Measurements from ENCODE around the gene WDFY3. TPM values are rescaled to one million over a fixed set of nuclear protein-coding genes. Genes with fewer than 3 reads are reported as not detected.

The WDFY3 gene
- total and polyA plus RNA-seq, 2 of the 13 experiments (the other 11 are each of a cell fraction or from before 2014, with no cell fraction given) = 16.7 to 24.5 TPM

- in situ Hi-C loops (cut with HindIII; ENCODE audit: extremely low pct_ligation_motif_present, low pct_unique_long_range_greater_than_20kb) = no loop called here
- H3K27me3 ChIP-seq (ENCODE audit: control insufficient read depth in 1 of 2, insufficient read depth in 2 of 2, low read length in 2 of 2) = no peaks in the 10 kb centered on the region
- H3K4me2 ChIP-seq (ENCODE audit: low read depth, low read length) = no peak overlapping the region
- no peak overlapping the region for H3K27ac ChIP-seq (ENCODE audit: extremely low read length, insufficient read depth, low read length)
- ChIA-PET POLR2A (no interaction called here), CTCF (ENCODE audit: low intra/inter-chr PET ratio, low total read pairs) (no interaction called here)
- ATAC-seq (peak; percentile 43; the same call in 1 of the 3 replicates), FAIRE-seq (peak; percentile 18), DNase-seq (ENCODE audit: low spot score) (peak; percentile 44)
- H3K79me2 ChIP-seq (ENCODE audit: insufficient read depth, low read length) = no peaks in the 10 kb centered on the region
- H3K36me3 ChIP-seq (replicated peaks in 1 of 2; ENCODE audit: control insufficient read depth in 1 of 2, insufficient read depth in 2 of 2, low read length in 2 of 2) = no peaks in the 10 kb centered on the region
- peaks cover 9% of the 10 kb centered on the region; the same call in 1 of the 2 replicates for H3K4me1 ChIP-seq (ENCODE audit: insufficient read depth, low read length)
- H2AFZ ChIP-seq (ENCODE audit: low read length) = no peak overlapping the region
- intact Hi-C loops (cut with micrococcal nuclease; ENCODE audit: unreplicated experiment) = no loop called here
- no peaks in the 10 kb centered on the region for H3K9me3 ChIP-seq (ENCODE audit: low read length)
- no TSS peak for BruUV-seq (replicated peaks)
- H3K9ac ChIP-seq (ENCODE audit: insufficient read depth, low read depth, low read length) = no peak overlapping the region
- no peak overlapping the region for H3K4me3 ChIP-seq (replicated peaks in 1 of 3; ENCODE audit: insufficient read depth in 1 of 3, low read depth in 2 of 3, low read length in 3 of 3)
- no peaks in the 10 kb centered on the region for H4K20me1 ChIP-seq (ENCODE audit: insufficient read depth, low read length)
- TF ChIP-seq ETV5 (CRISPR knock-in tag; IDR thresholded peaks at IDR 0.05; ENCODE audit: borderline replicate concordance) (no peak), SNAPC5 (CRISPR knock-in tag; IDR thresholded peaks at IDR 0.05; ENCODE audit: borderline replicate concordance) (no peak), ARID5B (CRISPR knock-in tag; IDR thresholded peaks at IDR 0.05) (peak; percentile 31; the same call in 1 of the 2 replicates), CBFB (CRISPR knock-in tag; IDR thresholded peaks at IDR 0.05) (no peak), NCOA2 (CRISPR knock-in tag; IDR thresholded peaks at IDR 0.05) (peak; percentile 60; the same call in 1 of the 2 replicates), DDIT3 (CRISPR knock-in tag; IDR thresholded peaks at IDR 0.05) (no peak), TCF7 (IDR thresholded peaks at IDR 0.05; ENCODE audit: low read depth) (peak; percentile 42; the same call in 1 of the 2 replicates), ZNF879 (CRISPR knock-in tag; IDR thresholded peaks at IDR 0.05) (no peak), NFYC (CRISPR knock-in tag; IDR thresholded peaks at IDR 0.05) (no peak), HNRNPUL1 (IDR thresholded peaks at IDR 0.05; ENCODE audit: low read depth, low read length) (no peak), BCL6 (CRISPR knock-in tag; IDR thresholded peaks at IDR 0.05) (peak; percentile 51; the same call in 1 of the 2 replicates), SMAD3 (CRISPR knock-in tag; IDR thresholded peaks at IDR 0.05) (no peak), KAT8 (CRISPR knock-in tag; IDR thresholded peaks at IDR 0.05) (no peak), EP300 (IDR thresholded peaks at IDR 0.05; ENCODE audit: low read depth in 2 of 2, low read length in 2 of 2) (0 out of 4 replicates have a peak, but pooled peaks of 1 of the 2 experiments have one; percentile 30), EP300 (CRISPR knock-in tag; IDR thresholded peaks at IDR 0.05; ENCODE audit: borderline replicate concordance) (no peak), ZNF414 (CRISPR knock-in tag; IDR thresholded peaks at IDR 0.05) (no peak), ARNT (IDR thresholded peaks at IDR 0.05) (no peak), PAXIP1 (CRISPR knock-in tag; conservative IDR thresholded peaks at IDR 0.05) (0 out of 2 replicates have a peak, but pooled peaks have one; percentile 14), CAMTA2 (CRISPR knock-in tag; IDR thresholded peaks at IDR 0.05; ENCODE audit: borderline replicate concordance) (no peak)
Observed at GRCh38 chr4:84638092-84638491, 328.4 kb downstream of the WDFY3 start.
